DMS53 treated with DMSO at 0.1 percent for 48 hours (cell line): ENCODE measurements around the gene TEKT4.
"Not testable (repeated sequence)": the region's sequence is repeated elsewhere in the genome, so short reads cannot be mapped to it uniquely, and the experiment has no call there.

Source experiments
- DNase-seq: peaks from one replicate; lab custom pipeline; 2025; ENCODE audit not compliant: unreplicated experiment; lab: John Stamatoyannopoulos, UW

Gene TEKT4

DNA sequence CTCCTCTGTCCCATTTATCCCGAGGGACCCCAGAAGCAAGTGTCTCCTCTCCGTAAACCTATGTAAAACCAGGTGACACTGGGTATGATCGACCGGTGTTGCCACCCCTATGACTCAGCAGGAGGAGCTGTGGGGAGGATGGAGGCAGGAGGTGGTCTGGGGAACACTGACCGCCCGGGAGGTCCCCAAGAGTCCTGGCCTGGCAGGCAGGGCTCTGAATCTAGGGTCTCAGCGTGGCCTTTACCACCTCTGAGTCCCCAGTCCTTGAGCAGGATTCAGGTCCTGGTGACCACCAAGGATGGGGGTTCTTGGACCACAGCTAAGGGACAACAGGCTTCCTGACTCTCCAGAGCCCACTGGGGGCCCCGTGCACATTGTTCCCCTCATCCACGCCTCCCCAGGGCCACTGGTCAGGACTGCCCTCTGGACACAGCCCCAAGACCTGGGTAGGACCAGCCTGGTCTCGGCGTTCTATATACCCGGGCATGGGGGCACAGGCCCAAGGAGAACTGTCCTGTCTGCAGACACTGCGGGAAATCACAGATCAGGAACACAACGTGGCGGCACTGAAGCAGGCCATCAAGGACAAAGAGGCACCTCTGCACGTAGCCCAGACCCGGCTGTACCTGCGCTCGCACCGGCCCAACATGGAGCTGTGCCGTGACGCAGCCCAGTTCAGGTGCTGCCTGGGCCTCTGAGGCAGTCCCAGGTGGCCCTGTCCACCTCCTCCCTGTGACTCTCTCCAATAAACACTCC, 4.0 kb downstream of the TEKT4 start:
- no peak for DNase-seq

DNA sequence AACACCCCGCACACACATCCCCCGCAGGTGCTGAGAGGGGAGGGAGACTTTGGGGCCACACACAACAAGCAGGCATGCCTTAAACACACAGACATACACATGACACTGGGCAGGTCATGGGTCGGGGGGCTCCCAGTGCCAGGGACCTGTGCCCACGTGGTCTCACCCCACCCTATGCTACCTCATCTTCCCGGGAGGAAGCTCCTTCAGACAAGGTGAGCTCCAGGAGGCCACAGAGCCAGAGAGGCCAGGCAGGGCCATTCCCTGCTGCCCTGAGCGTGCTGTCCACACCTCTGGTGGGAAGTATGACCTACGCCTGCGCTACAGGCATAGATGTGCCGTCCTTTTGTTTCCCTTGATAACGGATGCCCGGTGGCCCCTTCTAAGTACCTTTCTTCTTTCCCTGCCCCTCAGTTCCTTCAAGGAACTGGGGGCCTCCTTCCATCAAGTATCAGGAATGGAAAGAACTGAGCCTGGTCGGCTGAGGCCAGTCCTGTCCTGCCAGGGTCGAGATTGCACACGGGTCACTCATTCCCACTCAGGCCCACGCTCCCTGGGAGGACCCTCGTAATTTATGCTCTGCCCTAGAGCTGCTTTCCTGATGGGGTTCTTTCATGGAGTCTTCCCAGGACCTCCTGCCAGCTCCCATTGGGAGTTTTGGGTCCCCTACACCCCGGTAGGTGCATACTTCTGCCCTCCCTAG, 4.7 kb downstream of the TEKT4 start:
- no peak for DNase-seq

DNA sequence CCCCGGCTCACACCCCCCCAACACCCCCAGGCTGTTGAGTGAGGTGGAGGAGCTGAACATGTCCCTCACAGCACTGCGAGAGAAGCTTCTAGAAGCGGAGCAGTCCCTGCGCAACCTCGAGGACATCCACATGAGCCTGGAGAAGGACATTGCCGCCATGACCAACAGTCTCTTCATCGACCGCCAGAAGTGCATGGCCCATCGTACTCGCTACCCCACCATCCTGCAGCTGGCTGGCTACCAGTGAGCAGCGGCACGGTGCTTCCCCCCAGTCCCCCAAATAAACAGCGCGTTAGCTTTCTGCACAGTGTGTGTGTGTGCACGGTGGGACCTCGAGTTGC, 5.3 kb downstream of the TEKT4 start:
- no peak for DNase-seq

DNA sequence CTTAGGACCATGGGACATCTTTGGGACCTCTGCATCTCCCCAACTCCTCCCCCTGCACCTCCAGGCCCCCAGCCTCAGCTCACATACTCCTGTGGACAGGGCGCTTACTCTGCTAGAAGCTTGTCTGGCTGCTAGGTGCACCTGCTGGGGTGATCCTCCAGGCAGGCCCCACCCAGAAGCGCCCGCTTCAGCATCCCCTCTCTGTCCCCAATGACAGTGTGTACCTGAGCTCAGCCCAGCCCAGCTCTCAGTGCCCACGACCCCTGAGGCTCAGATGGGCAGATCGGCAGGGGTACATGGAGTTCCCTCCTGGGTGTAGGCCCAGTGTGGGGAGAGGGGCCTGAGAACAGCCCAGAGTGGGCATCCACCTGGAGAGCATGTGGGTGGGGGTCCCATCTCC, 5.9 kb downstream of the TEKT4 start:
- DNase-seq, result no peak

DNA sequence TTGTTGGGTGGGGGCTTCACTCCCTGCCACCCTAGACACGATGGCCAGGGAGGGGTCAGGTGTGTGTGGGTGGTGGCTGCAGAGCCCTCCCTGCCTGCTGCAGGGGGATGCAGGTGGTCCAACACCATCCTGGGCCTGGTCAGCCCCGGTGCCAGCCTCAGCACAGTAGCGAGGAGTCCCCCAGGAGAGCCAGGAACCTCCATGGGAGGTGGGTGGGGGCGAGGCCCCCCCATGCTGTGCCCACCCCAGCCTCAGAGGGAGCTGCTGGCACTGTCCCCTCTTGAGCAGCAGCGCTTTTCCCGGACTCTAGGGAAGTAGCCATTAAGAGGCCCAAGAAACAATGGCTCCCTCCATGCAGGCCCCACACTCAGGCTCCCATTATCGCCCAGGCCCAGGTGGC, 7.3 kb downstream of the TEKT4 start:
- not testable (repeated sequence) for DNase-seq

DNA sequence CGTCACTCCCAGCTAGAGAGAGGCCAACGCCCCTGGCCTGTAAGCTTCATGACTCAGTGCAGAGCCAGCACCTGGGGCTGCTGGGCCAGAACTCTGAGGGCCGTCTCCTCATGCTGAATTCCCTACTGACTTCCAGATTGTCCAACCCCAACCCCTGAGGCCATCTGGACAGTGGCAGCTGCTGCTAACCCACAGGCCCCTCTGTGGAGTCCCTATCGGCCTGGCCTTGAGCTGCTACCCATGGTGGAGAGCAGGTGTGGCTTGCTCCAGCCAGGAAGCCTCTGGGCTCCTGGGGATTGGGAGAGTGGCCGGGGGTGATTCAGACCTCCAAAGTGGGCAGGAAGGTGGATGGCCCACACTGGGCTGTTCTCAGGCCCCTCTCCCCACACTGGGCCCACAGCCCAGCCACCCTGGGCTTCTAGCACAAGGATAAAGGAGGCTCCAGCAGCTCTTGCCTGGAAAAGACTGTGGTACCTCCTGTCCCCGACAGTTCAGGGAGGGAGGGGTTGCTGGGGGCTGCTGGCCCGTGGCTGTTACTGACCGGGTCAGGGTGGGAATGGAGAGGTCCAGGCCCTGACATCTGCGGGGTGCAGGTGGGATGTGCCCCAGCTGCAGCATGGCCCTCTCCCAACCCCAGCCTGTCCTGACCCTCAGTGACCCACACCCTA, 8.2 kb downstream of the TEKT4 start:
- DNase-seq, result no peak

DNA sequence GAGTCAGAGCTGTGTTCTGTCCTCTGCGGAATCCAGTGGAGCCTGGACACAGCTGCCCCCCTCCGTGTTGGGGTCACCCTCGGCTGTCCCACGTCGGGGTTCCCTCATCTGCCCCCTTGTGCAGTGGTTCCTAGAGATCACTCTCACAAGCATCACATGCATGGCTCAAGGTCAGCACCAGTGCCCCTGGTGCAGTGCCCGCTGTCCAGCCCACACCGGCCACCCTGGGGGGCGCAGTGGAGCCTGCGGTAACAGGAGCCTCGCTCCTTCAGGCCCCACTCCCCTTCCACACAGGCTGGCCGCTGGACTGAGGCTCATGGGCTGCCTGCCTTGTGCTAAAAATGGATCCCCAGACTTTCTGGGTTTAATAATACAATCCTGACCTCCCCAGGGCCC, 8.8 kb downstream of the TEKT4 start:
- DNase-seq, result no peak

DNA sequence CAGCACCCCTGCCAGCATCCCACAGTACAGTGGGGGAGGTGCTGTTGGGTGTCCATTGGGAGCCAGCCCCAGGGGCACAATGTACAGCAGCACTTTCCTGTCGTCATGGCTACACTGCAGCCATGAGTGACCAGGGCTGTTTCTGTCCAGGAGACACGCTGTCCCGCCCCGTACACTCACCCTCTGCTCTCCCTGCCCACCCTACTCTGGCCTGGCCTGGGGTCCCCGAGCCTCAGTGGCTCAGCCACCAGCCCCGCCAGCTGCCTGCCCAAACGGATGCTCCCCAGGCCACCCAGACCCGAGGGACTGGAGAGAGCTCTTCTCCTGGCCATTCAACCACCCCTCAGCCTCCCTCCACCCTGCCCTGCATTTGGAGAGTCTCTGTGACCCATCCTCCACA, 9.3 kb downstream of the TEKT4 start:
- no peak for DNase-seq

DNA sequence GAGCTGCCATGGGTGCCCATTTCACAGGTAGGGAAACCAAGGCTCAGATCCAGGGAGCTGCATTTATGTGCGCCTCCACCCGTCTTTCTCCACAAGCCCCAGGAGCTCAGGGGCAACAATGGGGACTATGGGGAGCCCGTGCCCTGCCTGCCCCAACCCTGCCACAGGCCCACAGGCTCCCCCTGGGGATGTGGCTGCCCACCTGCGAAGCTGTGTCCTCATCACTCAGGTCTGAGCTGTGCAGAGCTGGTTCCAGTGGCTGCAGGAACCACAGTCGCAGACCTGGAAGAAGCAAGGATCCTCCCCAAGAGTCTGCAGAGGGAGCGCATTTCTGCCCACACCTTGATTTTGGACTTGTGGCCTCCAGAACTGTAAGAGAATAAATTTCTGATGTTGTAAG, 9.8 kb downstream of the TEKT4 start:
- DNase-seq, result no peak

DNA sequence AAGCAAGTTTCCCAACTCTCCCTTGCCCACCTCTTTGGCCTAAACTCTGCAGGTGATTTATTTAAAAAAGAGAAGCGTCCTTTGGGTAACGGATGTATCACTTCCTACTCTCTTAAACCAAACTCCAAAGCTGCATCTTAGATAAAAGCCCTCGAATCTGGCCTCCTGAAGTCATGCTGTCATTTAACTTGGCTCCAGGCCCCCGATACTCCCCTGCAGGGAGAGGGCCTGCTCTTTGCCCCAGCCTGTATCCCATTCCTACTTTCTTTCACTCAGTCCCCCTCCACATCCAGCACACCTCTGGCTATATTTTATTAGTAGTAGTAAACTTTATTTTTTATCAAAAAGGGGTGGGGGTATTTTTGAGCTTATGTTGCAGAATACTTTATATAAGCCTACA, 19.0 kb downstream of the TEKT4 start:
- DNase-seq, result no peak

DNA sequence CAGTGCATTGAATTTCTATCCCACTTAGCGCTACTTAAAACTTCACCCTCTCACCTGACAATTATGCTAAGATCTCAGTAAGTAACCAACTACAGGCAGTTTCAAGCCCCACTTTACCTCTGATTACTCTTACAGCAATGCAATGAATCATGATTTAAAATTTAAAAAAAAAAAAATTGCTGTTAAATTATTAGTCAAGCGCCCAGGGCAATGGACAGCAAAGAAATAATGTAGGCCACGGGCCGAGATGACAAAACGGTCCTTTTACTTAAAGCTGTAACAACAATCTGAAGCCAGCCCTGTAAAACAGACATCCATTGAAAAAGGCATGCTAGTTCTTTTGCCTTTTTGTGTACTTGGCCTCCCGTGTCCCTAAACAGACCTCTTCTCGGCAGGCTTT, 24.0 kb downstream of the TEKT4 start:
- not testable (repeated sequence) for DNase-seq

DNA sequence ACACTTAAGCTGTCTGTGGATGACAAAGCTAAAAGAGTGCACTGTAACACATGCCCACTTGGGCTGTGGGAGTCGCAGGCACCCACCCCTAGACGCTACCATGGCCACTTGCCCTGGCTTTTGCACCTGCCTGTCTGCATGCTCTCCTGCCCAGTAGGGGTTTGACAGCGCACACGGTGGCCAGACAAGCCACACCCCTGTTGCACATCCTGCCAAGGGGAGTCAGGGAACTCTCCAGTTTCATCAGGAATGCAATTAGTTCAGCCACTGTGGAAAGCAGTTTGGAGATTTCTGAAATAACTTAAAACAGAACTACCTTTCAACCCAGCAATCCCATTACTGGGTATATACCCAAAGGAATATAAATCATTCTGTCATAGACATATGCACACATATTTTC, 35.7 kb downstream of the TEKT4 start:
- DNase-seq, result not testable (repeated sequence)

DNA sequence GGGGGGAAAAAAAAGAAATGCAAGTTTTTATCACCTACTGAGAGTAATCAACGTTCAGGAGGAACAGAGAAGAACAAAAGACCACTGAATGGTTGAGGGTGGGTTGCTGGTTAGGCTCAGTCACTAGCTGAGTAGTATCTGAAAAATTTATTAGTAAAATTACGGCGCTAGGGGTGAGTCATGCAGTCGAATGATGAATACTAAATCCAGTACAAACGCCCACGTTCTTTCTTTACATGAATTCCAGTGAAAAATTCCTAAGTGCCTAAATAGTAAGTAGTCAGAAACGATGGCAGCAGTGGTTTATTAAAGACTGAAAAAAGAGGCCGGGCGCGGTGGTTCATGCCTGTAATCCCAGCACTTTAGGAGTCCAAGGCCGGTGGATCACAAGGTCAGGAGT, 52.0 kb downstream of the TEKT4 start:
- DNase-seq, result no peak

DNA sequence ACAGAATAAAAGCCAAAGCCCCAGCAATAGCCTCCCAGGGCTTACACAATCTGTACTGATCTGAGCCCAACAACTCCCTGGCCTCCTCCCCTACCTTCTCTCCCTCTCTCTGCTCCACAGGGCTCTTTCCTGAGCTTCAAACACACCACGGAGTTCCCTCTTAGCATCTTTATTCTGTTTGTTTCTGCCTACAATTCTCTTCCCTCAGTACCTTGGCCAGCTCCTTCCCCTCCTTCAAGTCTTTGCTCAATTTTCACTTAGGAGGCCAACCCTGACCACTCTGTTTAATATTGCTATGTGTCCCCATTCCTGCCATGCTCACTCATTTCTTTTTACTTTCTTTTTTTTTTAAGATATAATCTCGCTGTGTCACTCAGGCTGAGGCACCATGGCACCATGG, 53.8 kb downstream of the TEKT4 start:
- not testable (repeated sequence) for DNase-seq
